ENCODE data around the gene NSD1.
A peak's percentile ranks its signal among the peaks of the same experiment; 100 is the strongest.

The NSD1 gene

GRCh38 chr5:177327539-177328522, 194.3 kb downstream of the NSD1 start:
- H3K4me3 ChIP-seq (ENCODE audit: low read depth, low read length): no peak overlapping the region
- DNase-seq (ENCODE audit: low read depth): peak; percentile 46
- in situ Hi-C loops (cut with HindIII; ENCODE audit: low sequenced_read_pairs): no loop called here
- TF ChIP-seq CTCF (IDR thresholded peaks at IDR 0.05; ENCODE audit: low read depth, low read length, missing control alignments): peak; percentile 7

GRCh38 chr5:177328545-177329231, 195.1 kb downstream of the NSD1 start:
- H3K4me3 ChIP-seq (ENCODE audit: low read depth, low read length): no peak overlapping the region
- no peak for TF ChIP-seq CTCF (IDR thresholded peaks at IDR 0.05; ENCODE audit: low read depth, low read length, missing control alignments)
- DNase-seq (ENCODE audit: low read depth): no peak
- in situ Hi-C loops (cut with HindIII; ENCODE audit: low sequenced_read_pairs): no loop called here

GRCh38 chr5:177329883-177330282, 196.3 kb downstream of the NSD1 start:
- TF ChIP-seq CTCF (IDR thresholded peaks at IDR 0.05; ENCODE audit: low read depth, low read length, missing control alignments): no peak
- no peak overlapping the region for H3K4me3 ChIP-seq (ENCODE audit: low read depth, low read length)
- in situ Hi-C loops (cut with HindIII; ENCODE audit: low sequenced_read_pairs): no loop called here
- DNase-seq (ENCODE audit: low read depth): no peak

- DNase-seq (ENCODE audit: low read depth): no peak
- TF ChIP-seq CTCF (IDR thresholded peaks at IDR 0.05; ENCODE audit: low read depth, low read length, missing control alignments): no peak
- in situ Hi-C loops (cut with HindIII; ENCODE audit: low sequenced_read_pairs): no loop called here
- no peak overlapping the region for H3K4me3 ChIP-seq (ENCODE audit: low read depth, low read length)
Measured at GRCh38 chr5:177330991-177331842, 197.6 kb downstream of the NSD1 start.

GRCh38 chr5:177332031-177332895, 198.7 kb downstream of the NSD1 start:
- no peak for DNase-seq (ENCODE audit: low read depth)
- TF ChIP-seq CTCF (IDR thresholded peaks at IDR 0.05; ENCODE audit: low read depth, low read length, missing control alignments): no peak
- in situ Hi-C loops (cut with HindIII; ENCODE audit: low sequenced_read_pairs): no loop called here
- no peak overlapping the region for H3K4me3 ChIP-seq (ENCODE audit: low read depth, low read length)
